Measurements from ENCODE around the gene DENND1A.
"Not testable (repeated sequence)": the region's sequence is repeated elsewhere in the genome, so short reads cannot be mapped to it uniquely, and the experiment has no call there.

DENND1A gene

GRCh38 chr9:123821619-123822018, 108.3 kb downstream of the DENND1A start:
- DNase-seq (ENCODE audit: low read depth in 2 of 2): no peak

- DNase-seq (ENCODE audit: low read depth in 2 of 2): no peak
Observed at GRCh38 chr9:123820139-123820538, 109.8 kb downstream of the DENND1A start.

GRCh38 chr9:123816817-123817472, 113.0 kb downstream of the DENND1A start:
- no peak for DNase-seq (ENCODE audit: low read depth in 2 of 2)

- DNase-seq (ENCODE audit: low read depth in 2 of 2): not testable (repeated sequence)
Observed at GRCh38 chr9:123815856-123816255, 114.1 kb downstream of the DENND1A start.

GRCh38 chr9:123814496-123814895, 115.4 kb downstream of the DENND1A start:
- no peak for DNase-seq (ENCODE audit: low read depth in 2 of 2)

- no peak for DNase-seq (ENCODE audit: low read depth in 2 of 2)
Observed at GRCh38 chr9:123812984-123813383, 116.9 kb downstream of the DENND1A start.

- no peak for DNase-seq (ENCODE audit: low read depth in 2 of 2)
Observed at GRCh38 chr9:123807251-123807650, 122.7 kb downstream of the DENND1A start.

GRCh38 chr9:123806829-123807228, 123.1 kb downstream of the DENND1A start:
- no peak for DNase-seq (ENCODE audit: low read depth in 2 of 2)

- DNase-seq (ENCODE audit: low read depth in 2 of 2): no peak
Observed at GRCh38 chr9:123798195-123798594, 131.7 kb downstream of the DENND1A start.

- no peak for DNase-seq (ENCODE audit: low read depth in 2 of 2)
Observed at GRCh38 chr9:123796618-123797484, 133.1 kb downstream of the DENND1A start.

GRCh38 chr9:123796094-123796493, 133.8 kb downstream of the DENND1A start:
- DNase-seq (ENCODE audit: low read depth in 2 of 2): no peak

GRCh38 chr9:123795336-123795735, 134.6 kb downstream of the DENND1A start:
- no peak for DNase-seq (ENCODE audit: low read depth in 2 of 2)

- no peak for DNase-seq (ENCODE audit: low read depth in 2 of 2)
Observed at GRCh38 chr9:123792501-123792900, 137.4 kb downstream of the DENND1A start.

- no peak for DNase-seq (ENCODE audit: low read depth in 2 of 2)
Observed at GRCh38 chr9:123789554-123790292, 140.2 kb downstream of the DENND1A start.

GRCh38 chr9:123787416-123787815, 142.5 kb downstream of the DENND1A start:
- no peak for DNase-seq (ENCODE audit: low read depth in 2 of 2)

- no peak for DNase-seq (ENCODE audit: low read depth in 2 of 2)
Observed at GRCh38 chr9:123784518-123784917, 145.4 kb downstream of the DENND1A start.

- no peak for DNase-seq (ENCODE audit: low read depth in 2 of 2)
Observed at GRCh38 chr9:123778232-123778902, 151.6 kb downstream of the DENND1A start.

- DNase-seq (ENCODE audit: low read depth in 2 of 2): no peak
Observed at GRCh38 chr9:123776708-123777537, 153.0 kb downstream of the DENND1A start.

GRCh38 chr9:123775289-123776284, 154.3 kb downstream of the DENND1A start:
- DNase-seq (ENCODE audit: low read depth in 2 of 2): no peak

GRCh38 chr9:123773783-123774182, 156.1 kb downstream of the DENND1A start:
- no peak for DNase-seq (ENCODE audit: low read depth in 2 of 2)
